Colonic mucosa (tissue), 4 donors: ENCODE results near the gene RFK. TPM values are rescaled to one million over a fixed set of nuclear protein-coding genes. Genes with fewer than 3 reads are reported as not detected.
"Not testable (repeated sequence)": the region's sequence is repeated elsewhere in the genome, so short reads cannot be mapped to it uniquely, and the experiment has no call there.

Experiments used
- DNase-seq: peaks from one replicate; pipeline ENCODE4 v3.0.0-alpha.2; 2020
- H3K27ac ChIP-seq: fragments of 200-600 bp; one replicate; pipeline ENCODE4 v1.8.0; 2021
- H3K27me3 ChIP-seq: fragments of 200-600 bp; one replicate; pipeline ENCODE4 v1.8.0; 2021
- H3K36me3 ChIP-seq: fragments of 200-600 bp; one replicate; pipeline ENCODE4 v1.8.0; 2021
- H3K4me1 ChIP-seq: fragments of 200-600 bp; one replicate; pipeline ENCODE4 v1.8.0; 2021; ENCODE audit warnings: mild to moderate bottlenecking
- H3K4me3 ChIP-seq: fragments of 200-600 bp; one replicate; pipeline ENCODE4 v1.8.0; 2021
- H3K9ac ChIP-seq, 2 donors: one replicate each; pipeline ENCODE4 v1.7.0; 2013; ENCODE audit warnings: control low read depth in 2 of 2, low read depth in 2 of 2, low read length in 2 of 2
- H3K9me3 ChIP-seq: fragments of 200-600 bp; one replicate; pipeline ENCODE4 v1.8.0; 2021
- intact Hi-C: fragments of 100-400 bp; cut with DNase I; formaldehyde crosslinking; loops from one replicate; pipeline ENCODE4 v1.14.1; 2022
- total RNA-seq, 2 donors: library from RNA; stranded (reverse); fragmentation: NEBNext Ultra II Directional in 1 of 2; extraction: Animal tissue kit (Norgen Biotek cat#: 25700) in 1 of 2; gene quantifications; one replicate each; pipeline ENCODE4 v1.2.1, GENCODE V29; 2021
- TF ChIP-seq, protein P1 (sequence below): fragments of 200-600 bp; IDR thresholded peaks from one replicate; pipeline ENCODE4 v1.8.0; 2022; ENCODE audit warnings: antibody characterized with exemption, mild to moderate bottlenecking
- donor health status: healthy.
- donor health status: DM: no; HTN: no; CAD: no.
- donor health status: DM: no; HTN: no; CAD: no.

The RFK gene
- 10 to 100 TPM; 28.1 to 59.4 TPM for total RNA-seq

DNA sequence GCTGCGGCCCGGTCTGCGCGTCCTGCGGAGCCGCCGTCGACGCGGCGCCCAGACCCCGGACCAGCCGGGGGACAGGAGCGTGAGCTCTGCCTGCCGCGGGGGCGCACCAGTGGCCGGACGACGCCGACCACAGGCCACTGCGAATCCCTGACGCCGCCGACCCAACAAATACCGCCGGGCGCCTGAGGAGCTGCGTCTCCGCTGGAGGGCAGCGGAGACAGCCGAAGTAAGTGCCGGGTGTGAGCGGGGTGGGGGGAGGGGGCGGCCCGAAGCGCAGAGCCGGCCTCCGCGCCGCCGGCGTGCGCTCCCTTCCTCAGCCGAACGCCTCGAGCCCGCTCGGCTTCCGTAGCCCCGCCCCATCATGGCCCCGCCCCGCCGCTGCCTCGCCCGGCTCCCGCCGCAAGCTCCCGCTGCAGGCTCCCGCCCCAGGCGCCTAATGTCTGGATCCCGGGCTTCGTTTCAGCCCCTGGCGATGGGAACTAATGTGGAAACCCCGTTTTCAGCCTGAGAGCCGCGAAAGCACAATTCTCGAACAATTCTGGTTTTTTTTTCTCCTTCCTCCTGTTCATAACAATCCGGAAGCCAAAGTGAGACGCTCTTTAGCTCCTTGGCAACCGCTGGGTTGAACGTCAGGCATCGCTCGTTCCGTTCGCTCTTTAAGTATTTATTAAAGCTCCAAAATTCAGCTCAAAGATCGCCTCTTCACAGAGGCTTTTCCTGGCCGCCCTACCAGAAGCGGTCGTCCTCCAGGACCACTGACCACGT, at the start of gene RFK:
Gene RFK (minus strand): TSS at position 232 of the 765 bp plus-strand sequence. CDS start 255 bp downstream, outside the sequence.
- H3K27me3 ChIP-seq: no peaks in the 10 kb centered on the region
- TF ChIP-seq, protein P1, sequence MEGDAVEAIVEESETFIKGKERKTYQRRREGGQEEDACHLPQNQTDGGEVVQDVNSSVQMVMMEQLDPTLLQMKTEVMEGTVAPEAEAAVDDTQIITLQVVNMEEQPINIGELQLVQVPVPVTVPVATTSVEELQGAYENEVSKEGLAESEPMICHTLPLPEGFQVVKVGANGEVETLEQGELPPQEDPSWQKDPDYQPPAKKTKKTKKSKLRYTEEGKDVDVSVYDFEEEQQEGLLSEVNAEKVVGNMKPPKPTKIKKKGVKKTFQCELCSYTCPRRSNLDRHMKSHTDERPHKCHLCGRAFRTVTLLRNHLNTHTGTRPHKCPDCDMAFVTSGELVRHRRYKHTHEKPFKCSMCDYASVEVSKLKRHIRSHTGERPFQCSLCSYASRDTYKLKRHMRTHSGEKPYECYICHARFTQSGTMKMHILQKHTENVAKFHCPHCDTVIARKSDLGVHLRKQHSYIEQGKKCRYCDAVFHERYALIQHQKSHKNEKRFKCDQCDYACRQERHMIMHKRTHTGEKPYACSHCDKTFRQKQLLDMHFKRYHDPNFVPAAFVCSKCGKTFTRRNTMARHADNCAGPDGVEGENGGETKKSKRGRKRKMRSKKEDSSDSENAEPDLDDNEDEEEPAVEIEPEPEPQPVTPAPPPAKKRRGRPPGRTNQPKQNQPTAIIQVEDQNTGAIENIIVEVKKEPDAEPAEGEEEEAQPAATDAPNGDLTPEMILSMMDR: peak; percentile 27
- peak within 1 kb of the TSS; percentile 78 for H3K4me3 ChIP-seq
- H3K36me3 ChIP-seq: no peaks in the 10 kb centered on the region
- intact Hi-C loops: no loop called here
- no peaks in the 10 kb centered on the region for H3K9me3 ChIP-seq
- H3K27ac ChIP-seq: peak within 1 kb of the TSS; percentile 92
- H3K4me1 ChIP-seq: peaks cover 3% of the 10 kb centered on the region
- H3K9ac ChIP-seq: peak within 1 kb of the TSS; percentile 79 to 98
- DNase-seq: peak; percentile 96

DNA sequence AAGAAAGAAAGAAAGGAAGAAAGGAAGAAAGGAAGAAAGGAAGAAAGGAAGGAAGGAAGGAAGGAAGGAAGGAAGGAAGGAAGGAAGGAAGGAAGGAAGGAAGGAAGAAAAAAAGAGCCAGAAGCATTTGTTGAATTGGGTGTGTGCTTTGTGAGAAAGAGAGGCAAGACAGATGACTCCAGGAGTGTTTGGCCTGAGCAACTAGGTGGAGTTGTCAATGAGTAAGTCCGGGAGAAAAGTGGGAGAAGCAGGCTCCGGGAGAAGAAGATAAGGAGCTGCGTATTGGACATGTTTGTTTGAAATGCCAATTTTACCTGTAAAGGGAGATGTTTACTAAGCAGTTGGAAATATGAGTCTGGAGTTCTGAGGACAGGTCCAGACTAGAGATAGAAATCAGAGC, 49.7 kb upstream of the RFK start:
- Histone ChIP-seq H3K27ac (no peak overlapping the region), H3K9ac (no peak overlapping the region), H3K9me3 (no peaks in the 10 kb centered on the region), H3K4me3 (no peak overlapping the region), H3K4me1 (no peaks in the 10 kb centered on the region), H3K36me3 (no peaks in the 10 kb centered on the region), H3K27me3 (no peaks in the 10 kb centered on the region)
- intact Hi-C loops: no loop called here
- DNase-seq: no peak
- TF ChIP-seq, protein P1: no peak

DNA sequence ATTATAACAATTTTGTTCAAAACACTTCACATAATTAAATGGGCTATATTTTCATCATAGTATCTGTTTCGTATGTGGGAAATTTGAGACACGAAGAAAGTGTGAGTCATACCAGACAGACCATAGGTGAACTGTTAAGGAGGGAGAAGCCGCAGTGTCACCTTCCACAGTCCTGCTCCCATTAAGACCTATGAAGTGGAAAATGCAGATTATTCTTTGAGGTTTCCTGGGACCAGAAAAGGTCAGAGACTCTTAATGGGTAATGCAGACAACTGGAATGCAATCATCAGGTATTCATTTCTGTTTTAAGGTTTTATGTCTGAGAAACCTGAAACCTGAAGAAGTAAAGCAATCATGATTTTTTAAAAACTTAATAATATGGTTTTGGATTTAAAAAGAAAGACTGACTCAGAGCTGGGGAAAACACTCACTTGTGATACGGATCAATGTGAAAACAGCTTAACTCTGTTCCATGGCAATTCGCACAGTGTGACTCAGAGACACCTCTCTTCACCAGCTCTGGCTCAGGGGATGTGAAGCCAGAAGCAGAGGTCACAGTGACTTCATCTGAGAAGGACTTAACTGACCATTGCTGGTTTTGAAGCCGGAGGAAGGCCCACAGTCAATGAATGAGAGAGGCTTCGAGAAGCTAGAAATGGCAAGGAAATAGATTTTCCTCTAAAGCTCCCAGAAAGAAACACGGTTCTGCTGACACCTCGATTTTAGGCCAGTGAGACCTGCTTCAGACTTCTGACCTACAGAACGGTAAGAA, 47.5 kb upstream of the RFK start:
- H3K36me3 ChIP-seq: no peaks in the 10 kb centered on the region
- H3K27me3 ChIP-seq: no peaks in the 10 kb centered on the region
- intact Hi-C loops: no loop called here
- H3K9me3 ChIP-seq: no peaks in the 10 kb centered on the region
- no peaks in the 10 kb centered on the region for H3K4me1 ChIP-seq
- TF ChIP-seq, protein P1: no peak
- no peak overlapping the region for H3K4me3 ChIP-seq
- DNase-seq: no peak
- H3K27ac ChIP-seq: no peak overlapping the region
- H3K9ac ChIP-seq: no peak overlapping the region

DNA sequence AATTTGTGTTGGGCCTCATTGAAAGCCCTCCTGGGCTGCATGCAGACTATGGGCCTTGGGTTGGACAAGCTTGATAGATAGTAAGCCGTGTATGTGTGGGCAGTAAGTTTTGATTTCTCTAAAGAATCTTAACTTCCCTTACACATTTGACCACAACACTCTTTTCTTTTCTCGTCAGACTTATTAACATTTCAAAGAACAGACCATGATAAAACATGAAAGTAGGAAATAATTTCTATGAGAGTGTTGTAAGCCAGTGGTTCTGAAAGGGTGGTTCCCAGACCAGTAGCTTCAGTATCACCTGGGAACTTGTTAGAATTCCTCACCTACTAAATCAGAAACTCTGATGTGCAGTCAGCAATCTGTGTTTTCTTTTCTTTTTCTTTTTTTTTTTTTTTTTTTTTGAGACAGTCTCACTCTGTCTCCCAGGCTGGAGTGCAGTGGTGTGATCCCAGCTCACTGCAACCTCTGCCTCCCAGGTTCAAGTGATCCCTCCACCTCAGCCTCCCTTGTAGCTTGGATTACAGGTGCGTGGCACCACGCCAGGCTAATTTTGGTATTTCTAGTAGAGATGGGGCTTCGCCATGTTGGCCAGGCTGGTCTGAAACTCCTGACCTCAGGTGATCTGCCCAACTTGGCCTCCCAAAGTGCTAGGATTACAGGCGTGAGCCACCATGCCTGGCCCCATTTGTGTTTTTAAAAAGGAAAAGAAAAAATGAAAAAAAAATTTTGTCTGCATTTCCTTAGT, 44.8 kb upstream of the RFK start:
- Histone ChIP-seq H3K27ac (no peak overlapping the region), H3K36me3 (no peaks in the 10 kb centered on the region), H3K4me1 (no peaks in the 10 kb centered on the region), H3K4me3 (no peak overlapping the region), H3K9me3 (no peaks in the 10 kb centered on the region), H3K9ac (no peak overlapping the region), H3K27me3 (no peaks in the 10 kb centered on the region)
- no peak for DNase-seq
- intact Hi-C loops: no loop called here
- TF ChIP-seq, protein P1: no peak

DNA sequence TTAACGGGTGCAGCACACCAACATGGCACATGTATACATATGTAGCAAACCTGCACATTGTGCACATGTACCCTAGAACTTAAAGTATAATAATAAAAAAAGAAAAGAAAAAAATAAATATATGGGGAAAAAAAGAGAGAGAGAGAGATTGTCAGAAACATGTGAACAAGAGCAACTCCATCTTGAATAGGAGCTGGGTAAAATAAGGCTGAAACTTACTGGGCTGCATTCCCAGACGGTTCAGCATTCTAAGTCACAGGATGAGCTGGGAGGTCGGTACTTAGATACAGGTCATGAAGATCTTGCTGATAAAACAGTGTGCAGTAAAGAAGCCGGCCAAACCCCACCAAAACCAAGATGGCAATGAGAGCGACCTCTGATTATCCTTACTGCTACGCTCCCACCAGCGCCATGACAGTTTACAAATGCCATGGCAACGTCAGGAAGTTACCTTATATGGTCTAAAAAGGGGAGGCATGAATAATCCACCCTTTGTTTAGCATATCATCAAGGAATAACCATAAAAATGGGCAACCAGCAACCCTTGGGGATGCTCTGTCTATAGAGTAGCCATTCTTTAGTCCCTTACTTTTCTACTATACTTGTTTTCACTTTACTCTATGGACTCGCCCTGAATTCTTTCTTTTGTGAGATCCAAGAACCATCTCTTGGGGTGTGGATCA, 42.9 kb upstream of the RFK start:
- H3K4me3 ChIP-seq, H3K9ac ChIP-seq, intact Hi-C loops, DNase-seq, H3K36me3 ChIP-seq, H3K27ac ChIP-seq, H3K4me1 ChIP-seq, H3K27me3 ChIP-seq, H3K9me3 ChIP-seq: not testable (repeated sequence)

DNA sequence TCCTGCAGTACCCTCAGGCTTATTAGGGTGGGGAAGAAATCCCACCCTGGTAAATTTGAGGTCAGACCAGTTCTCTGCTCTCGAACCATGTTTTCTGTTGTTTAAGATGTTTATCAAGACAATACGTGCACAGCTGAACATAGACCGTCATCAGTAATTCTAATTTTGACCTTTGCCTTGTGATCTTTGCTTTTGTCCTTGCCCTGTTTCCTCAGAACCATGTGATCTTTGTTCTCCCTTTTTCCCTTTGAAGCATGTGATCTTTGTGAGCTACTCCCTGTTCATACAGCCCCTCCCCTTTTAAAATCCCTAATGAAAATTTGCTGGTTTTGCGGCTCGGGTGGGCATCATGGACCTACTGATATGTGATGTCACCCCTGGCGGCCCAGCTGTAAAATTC, 40.7 kb upstream of the RFK start:
- H3K27ac ChIP-seq, H3K4me3 ChIP-seq, intact Hi-C loops, H3K9ac ChIP-seq, H3K9me3 ChIP-seq, H3K4me1 ChIP-seq, H3K36me3 ChIP-seq, H3K27me3 ChIP-seq, DNase-seq: not testable (repeated sequence)
